KG1 (cell line): ENCODE measurements around the gene ANHX.

Experiments
- DNase-seq: peaks from one replicate; lab custom pipeline; 2025; lab: John Stamatoyannopoulos, UW

The ANHX gene

DNA sequence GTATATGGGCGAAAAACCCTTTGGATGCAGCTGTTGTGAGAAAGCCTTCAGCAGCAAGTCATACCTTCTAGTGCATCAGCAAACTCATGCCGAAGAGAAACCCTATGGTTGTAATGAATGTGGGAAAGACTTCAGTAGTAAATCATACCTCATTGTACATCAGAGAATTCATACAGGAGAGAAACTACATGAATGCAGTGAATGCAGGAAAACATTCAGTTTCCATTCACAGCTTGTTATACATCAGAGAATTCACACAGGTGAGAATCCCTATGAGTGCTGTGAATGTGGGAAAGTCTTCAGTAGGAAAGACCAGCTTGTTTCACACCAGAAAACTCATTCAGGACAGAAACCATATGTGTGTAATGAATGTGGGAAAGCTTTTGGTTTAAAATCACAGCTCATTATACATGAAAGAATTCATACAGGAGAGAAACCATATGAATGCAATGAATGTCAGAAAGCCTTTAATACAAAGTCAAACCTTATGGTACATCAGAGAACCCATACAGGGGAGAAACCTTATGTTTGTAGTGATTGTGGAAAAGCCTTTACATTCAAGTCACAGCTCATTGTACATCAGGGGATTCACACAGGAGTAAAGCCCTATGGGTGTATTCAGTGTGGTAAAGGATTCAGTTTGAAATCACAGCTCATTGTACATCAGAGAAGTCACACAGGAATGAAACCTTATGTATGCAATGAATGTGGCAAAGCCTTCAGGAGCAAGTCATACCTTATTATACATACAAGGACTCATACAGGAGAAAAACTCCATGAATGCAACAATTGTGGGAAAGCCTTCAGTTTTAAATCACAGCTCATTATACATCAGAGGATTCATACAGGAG, 33.0 kb downstream of the ANHX start:
- DNase-seq = no peak

DNA sequence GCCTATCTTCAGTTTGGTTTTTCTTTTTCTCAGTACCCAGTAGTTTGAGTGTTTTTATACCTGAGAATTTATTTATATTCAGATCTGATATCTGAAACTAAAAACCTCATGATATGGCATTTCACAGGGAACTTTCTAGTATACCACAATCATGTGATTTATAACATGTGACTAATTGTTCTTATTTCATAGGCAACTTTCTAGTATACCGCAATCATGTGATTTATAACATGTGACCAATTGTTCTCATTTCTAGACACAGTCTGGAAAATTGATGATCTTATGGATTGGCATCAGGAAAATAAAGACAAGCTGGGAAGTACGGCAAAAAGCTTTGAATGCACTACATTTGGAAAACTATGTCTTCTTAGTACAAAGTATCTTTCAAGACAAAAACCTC, 33.8 kb downstream of the ANHX start:
- no peak for DNase-seq

DNA sequence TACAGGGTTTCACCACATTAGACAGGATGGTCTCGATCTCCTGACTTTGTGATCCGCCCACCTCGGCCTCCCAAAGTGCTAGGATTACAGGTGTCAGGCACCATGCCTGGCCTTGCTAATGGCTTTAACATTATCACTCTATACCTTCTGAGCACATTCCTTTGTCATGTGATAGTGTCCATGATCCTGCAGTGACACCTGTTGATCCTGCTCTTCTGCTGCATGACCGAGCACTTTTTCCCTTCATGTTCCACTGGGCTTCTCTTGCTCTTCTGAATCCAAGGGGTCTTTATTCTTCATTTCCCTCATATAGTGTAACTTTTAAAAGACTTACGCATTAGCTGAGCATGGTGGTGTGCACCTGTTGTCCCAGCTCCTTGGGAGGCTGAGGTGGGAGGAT, 42.8 kb downstream of the ANHX start:
- DNase-seq = no peak

DNA sequence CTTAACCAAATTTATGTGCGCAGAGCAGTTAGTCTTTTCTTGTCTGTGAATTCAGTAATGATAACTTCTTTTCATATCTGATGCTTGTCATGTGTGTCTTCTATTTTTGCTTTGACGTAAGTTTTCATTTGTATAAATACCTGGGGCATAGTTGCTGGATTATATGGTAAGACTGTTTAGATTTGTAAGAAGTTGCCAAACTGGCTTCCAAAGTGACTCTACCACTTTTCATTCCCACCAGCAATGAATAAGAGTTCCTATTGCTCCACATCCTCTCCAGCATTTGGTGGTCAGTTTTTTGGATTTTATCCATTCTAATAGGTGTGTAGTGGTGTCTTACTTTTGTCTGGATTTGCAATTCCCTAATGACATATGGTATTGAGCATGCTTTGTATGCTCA, 45.5 kb downstream of the ANHX start:
- no peak for DNase-seq

DNA sequence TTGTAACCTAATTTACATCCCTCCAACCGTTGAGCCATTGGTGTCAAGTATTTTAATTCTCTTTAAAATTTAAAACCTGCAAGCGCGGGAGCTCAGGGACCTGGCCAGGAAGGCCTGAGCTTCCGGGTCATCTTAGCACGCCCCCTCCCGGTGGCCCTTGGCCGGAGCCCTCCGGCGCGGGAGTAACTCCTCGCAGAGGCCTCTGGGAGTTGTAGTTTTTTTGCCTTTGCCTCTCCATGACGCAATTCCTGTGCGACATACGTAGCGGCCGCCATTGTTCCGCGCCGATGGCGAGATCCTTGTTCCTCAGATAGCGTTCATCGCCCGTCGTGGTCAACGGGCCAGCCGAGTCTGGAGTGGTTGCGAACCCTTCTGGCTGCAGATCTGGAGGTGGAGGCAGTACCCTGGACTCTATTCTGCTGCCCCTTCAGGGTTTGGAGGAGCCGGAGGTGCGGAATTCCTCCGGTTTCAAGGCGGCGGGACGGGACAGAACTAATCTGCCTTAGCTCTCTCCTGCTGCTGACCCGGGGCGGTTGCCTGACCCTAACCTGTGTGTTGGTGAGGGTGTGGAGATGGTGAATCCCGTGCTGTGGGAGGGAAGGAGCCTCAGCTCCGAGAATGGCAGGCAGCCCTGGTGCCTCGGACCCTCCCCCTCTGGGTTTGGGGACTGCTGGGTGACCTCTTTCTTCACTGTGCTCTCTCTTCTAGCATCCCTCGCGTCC, 54.3 kb downstream of the ANHX start, which contains the start of gene ZNF268:
ZNF268 (plus strand) TSS at position 258 of the 722 bp plus-strand sequence. CDS start 503 bp downstream, outside the sequence.
- peak; percentile 93 for DNase-seq

DNA sequence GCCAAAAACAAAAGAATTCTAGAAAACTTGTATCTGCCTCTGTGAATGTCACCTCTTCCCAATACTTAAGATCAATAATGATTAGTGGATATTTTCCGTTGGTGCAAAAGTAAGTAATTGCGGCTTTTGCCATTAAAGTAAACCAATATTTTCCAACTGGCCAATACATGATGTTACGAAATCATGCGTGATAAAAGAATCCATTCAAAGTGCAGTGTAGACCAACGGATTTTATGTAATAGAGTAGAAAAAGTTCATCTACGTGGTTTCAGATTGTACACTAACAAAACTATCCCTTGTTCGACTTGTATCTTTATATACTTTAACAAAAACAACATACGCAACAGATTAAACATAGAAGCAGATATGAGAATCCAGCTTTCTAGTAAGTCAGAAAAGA, 55.0 kb downstream of the ANHX start:
- no peak for DNase-seq

DNA sequence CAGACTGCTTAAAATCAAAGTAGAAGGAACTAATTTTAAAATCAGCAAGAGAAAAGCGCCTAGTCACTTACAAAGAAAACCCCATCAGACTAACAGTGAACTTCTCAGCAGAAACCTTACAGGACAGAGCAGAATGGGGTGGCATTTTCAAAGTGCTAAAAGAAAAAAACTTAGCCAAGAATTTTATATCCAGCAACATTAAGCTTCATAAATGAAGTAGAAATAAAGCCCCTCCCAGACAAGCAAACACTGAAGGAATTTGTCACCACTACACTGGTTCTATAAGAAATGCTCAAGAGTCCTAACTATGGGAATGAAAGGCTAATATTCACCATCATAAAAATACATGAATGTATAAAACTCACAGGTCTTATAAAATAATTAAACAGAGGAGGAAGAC, 60.8 kb downstream of the ANHX start:
- no peak for DNase-seq

DNA sequence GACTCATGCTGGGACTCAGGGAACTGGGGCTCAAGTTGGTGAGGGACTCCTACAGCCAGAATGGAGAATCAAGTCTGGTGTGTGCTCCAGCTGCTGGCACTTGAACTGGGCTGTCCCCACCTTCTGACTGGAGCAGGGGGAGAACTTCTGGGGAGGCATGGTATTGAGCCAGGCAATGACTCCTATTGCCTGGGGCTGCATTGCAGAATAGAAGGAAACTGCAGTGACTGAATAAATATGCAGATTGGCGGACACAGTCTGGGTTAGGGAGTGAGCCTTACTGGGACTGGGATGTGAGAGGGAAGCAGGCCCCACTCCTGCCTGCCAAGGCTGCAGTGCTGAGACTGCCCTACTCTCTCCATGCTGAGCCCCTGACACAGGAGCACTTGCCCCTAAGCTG, 63.2 kb downstream of the ANHX start:
- no peak for DNase-seq
